CD14-positive monocyte (primary cell): Measurements from ENCODE around the gene AGBL1. TPM values are rescaled to one million over a fixed set of nuclear protein-coding genes. Genes with fewer than 3 reads are reported as not detected.

Source experiments
- DNase-seq, 3 donors: peaks; one replicate each; pipeline ENCODE4 v3.0.0-alpha.2; 2011 to 2022
- H2AFZ ChIP-seq: 2 replicates; pipeline ENCODE4 v1.6.0; 2012; ENCODE audit warnings: mild to moderate bottlenecking, low read depth, low read length, inconsistent platforms; ENCODE audit not compliant: insufficient read depth, poor library complexity, severe bottlenecking
- H3K27ac ChIP-seq, 2 donors: 1 replicate in 1 of 2; 2 replicates in 1 of 2; pipeline ENCODE4 v1.5.1; 2012 to 2013; ENCODE audit warnings: low read length in 2 of 2, control low read depth in 1 of 2, inconsistent platforms in 1 of 2, low read depth in 1 of 2, mild to moderate bottlenecking in 1 of 2
- H3K27me3 ChIP-seq, 2 donors: one replicate each; pipeline versions ENCODE4 v1.6.0 to v1.6.1; 2011 to 2013; ENCODE audit warnings: low read length in 2 of 2; ENCODE audit not compliant: control insufficient read depth in 2 of 2, insufficient read depth in 2 of 2
- H3K36me3 ChIP-seq, 2 donors: replicated peaks in 1 of 2; 1 replicate in 1 of 2; 2 replicates in 1 of 2; pipeline versions ENCODE4 v1.5.1 to v1.6.1; 2012 to 2013; ENCODE audit warnings: low read length in 2 of 2, control low read depth in 1 of 2, inconsistent platforms in 1 of 2, mild to moderate bottlenecking in 1 of 2; ENCODE audit not compliant: insufficient read depth in 2 of 2, control insufficient read depth in 1 of 2
- H3K4me1 ChIP-seq, 2 donors: 1 replicate in 1 of 2; 2 replicates in 1 of 2; pipeline versions ENCODE4 v1.5.1 to v1.6.1; 2012 to 2013; ENCODE audit warnings: low read length in 2 of 2, control low read depth in 1 of 2, inconsistent platforms in 1 of 2, mild to moderate bottlenecking in 1 of 2, moderate library complexity in 1 of 2; ENCODE audit not compliant: insufficient read depth in 2 of 2, control insufficient read depth in 1 of 2
- H3K4me2 ChIP-seq: replicated peaks from 2 replicates; pipeline ENCODE3; 2012; ENCODE audit warnings: low read length, moderate library complexity, mild to moderate bottlenecking; ENCODE audit not compliant: poor library complexity, severe bottlenecking; ENCODE audit errors: extremely low read depth
- H3K4me3 ChIP-seq, 3 experiments: fragments of 200-600 bp in 1 of 3; sonication (generic) in 1 of 3; replicated peaks in 1 of 3; 1 replicate in 2 of 3; 2 replicates in 1 of 3; pipeline ENCODE4 v1.5.1; 2011 to 2013; ENCODE audit warnings: low read length in 3 of 3, mild to moderate bottlenecking in 3 of 3, control low read depth in 2 of 3, low read depth in 2 of 3, inconsistent platforms in 1 of 3, moderate library complexity in 1 of 3
- H3K79me2 ChIP-seq: 2 replicates; pipeline ENCODE4 v1.6.0; 2012; ENCODE audit warnings: mild to moderate bottlenecking, control low read depth, inconsistent platforms, low read length, moderate library complexity; ENCODE audit not compliant: insufficient read depth
- H3K9ac ChIP-seq: 2 replicates; pipeline ENCODE4 v1.6.0; 2017; ENCODE audit warnings: low read length, mild to moderate bottlenecking; ENCODE audit not compliant: insufficient read depth, poor library complexity, severe bottlenecking
- H3K9me3 ChIP-seq, 2 donors: replicated peaks in 1 of 2; 1 replicate in 1 of 2; 2 replicates in 1 of 2; pipeline versions ENCODE4 v1.5.1 to v1.6.1; 2012 to 2013; ENCODE audit warnings: low read length in 2 of 2, control low read depth in 1 of 2; ENCODE audit not compliant: control insufficient read depth in 1 of 2, insufficient read depth in 1 of 2
- H4K20me1 ChIP-seq: 2 replicates; pipeline ENCODE4 v1.6.0; 2012; ENCODE audit warnings: mild to moderate bottlenecking, low read length, control low read depth, moderate library complexity; ENCODE audit not compliant: insufficient read depth
- H3K27ac Mint-ChIP-seq, 7 donors: one replicate each; pipeline ENCODE4 v1.8.0; 2020; ENCODE audit warnings: mild to moderate bottlenecking in 7 of 7, mixed read lengths in 7 of 7, moderate library complexity in 6 of 7, inconsistent platforms in 2 of 7
- H3K27me3 Mint-ChIP-seq, 3 donors: one replicate each; pipeline ENCODE4 v1.8.0; 2021 to 2022; ENCODE audit warnings: low read depth in 3 of 3, mild to moderate bottlenecking in 3 of 3, mixed read lengths in 3 of 3, moderate library complexity in 3 of 3, inconsistent platforms in 1 of 3
- H3K36me3 Mint-ChIP-seq, 2 donors: one replicate each; pipeline ENCODE4 v1.8.0; 2020; ENCODE audit warnings: mixed read lengths in 2 of 2, inconsistent platforms in 1 of 2, mild to moderate bottlenecking in 1 of 2
- H3K4me1 Mint-ChIP-seq: one replicate; pipeline ENCODE4 v1.8.0; 2020; ENCODE audit warnings: mild to moderate bottlenecking, mixed read lengths
- H3K4me3 Mint-ChIP-seq, 2 donors: one replicate each; pipeline ENCODE4 v1.8.0; 2020; ENCODE audit warnings: mild to moderate bottlenecking in 2 of 2, mixed read lengths in 2 of 2, moderate library complexity in 1 of 2
- H3K9me3 Mint-ChIP-seq, 7 donors: one replicate each; pipeline ENCODE4 v1.8.0; 2020 to 2022; ENCODE audit warnings: mixed read lengths in 7 of 7, mild to moderate bottlenecking in 6 of 7, moderate library complexity in 6 of 7, inconsistent platforms in 2 of 7
- WGBS: methylation state at CpG from one replicate; pipeline ENCODE4 v1.1.5; 2013; ENCODE audit warnings: missing lambda C conversion rate; ENCODE audit not compliant: insufficient coverage; 5-methylcytosine and 5-hydroxymethylcytosine counted together
- intact Hi-C, 2 donors: fragments of 100-400 bp; cut with micrococcal nuclease; formaldehyde crosslinking; loops; one replicate each; pipeline versions ENCODE4 v1.15.0 to v1.15.1; 2023
- polyA plus RNA-seq, 3 donors: library from polyadenylated mRNA; depleted of rRNA in 1 of 3; unstranded in 2 of 3; stranded (reverse) in 1 of 3; fragments of 300-500 nt in 2 of 3; fragments of >200 nt in 1 of 3; fragmentation: Illumina TruSeq in 2 of 3; gene quantifications; 1 replicate in 2 of 3; 2 replicates in 1 of 3; pipeline ENCODE4 v1.2.3, GENCODE V29; 2012 to 2021
- TF ChIP-seq, protein P1 (sequence below): fragments of 200-600 bp; IDR thresholded peaks from one replicate; pipeline ENCODE4 v1.8.0; 2022; ENCODE audit warnings: antibody characterized with exemption, mild to moderate bottlenecking

AGBL1 gene
- polyA plus RNA-seq, 3 donors, result not detected

DNA sequence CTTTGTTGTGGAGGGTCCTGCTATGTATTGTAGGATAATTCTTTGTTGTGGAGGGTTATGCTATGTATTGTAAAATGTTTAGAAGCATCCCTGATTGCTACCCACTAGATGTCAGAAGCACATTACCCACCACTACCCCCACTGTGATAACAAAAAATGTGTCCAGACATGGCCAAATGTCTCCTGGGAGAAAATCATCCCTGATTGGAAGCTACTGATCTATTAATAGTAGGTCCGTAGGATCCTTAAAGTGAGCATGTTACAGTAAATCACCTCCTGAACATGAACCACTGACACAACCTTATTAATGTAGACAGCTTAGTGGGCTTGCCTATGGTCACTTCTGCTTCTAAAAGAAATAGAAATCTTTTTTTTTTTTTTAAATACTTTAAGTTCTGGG lies 884.6 kb downstream of the AGBL1 start:
- Histone ChIP-seq H3K4me3 (no peak overlapping the region), H3K36me3 (no peaks in the 10 kb centered on the region), H3K27ac (no peak overlapping the region), H3K79me2 (no peaks in the 10 kb centered on the region), H2AFZ (no peak overlapping the region), H4K20me1 (no peaks in the 10 kb centered on the region), H3K9ac (no peak overlapping the region), H3K9me3 (no peaks in the 10 kb centered on the region), H3K4me1 (no peaks in the 10 kb centered on the region), H3K27me3 (no peaks in the 10 kb centered on the region), H3K4me2 (no peak overlapping the region)
- no peak overlapping the region for H3K4me3 Mint-ChIP-seq
- intact Hi-C loops, result no loop called here
- TF ChIP-seq, protein P1, sequence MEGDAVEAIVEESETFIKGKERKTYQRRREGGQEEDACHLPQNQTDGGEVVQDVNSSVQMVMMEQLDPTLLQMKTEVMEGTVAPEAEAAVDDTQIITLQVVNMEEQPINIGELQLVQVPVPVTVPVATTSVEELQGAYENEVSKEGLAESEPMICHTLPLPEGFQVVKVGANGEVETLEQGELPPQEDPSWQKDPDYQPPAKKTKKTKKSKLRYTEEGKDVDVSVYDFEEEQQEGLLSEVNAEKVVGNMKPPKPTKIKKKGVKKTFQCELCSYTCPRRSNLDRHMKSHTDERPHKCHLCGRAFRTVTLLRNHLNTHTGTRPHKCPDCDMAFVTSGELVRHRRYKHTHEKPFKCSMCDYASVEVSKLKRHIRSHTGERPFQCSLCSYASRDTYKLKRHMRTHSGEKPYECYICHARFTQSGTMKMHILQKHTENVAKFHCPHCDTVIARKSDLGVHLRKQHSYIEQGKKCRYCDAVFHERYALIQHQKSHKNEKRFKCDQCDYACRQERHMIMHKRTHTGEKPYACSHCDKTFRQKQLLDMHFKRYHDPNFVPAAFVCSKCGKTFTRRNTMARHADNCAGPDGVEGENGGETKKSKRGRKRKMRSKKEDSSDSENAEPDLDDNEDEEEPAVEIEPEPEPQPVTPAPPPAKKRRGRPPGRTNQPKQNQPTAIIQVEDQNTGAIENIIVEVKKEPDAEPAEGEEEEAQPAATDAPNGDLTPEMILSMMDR, result no peak
- H3K9me3 Mint-ChIP-seq, result peaks cover 0 to 13% (median 3%) of the 10 kb centered on the region in 7 donors
- no peak for DNase-seq
- peaks cover 0 to 2% (median 2%) of the 10 kb centered on the region in 3 donors for H3K27me3 Mint-ChIP-seq
- no CpG with 5 or more reads among the region's 1 CpG for WGBS
- no peaks in the 10 kb centered on the region for H3K36me3 Mint-ChIP-seq
- H3K4me1 Mint-ChIP-seq, result no peaks in the 10 kb centered on the region
- H3K27ac Mint-ChIP-seq, result no peak overlapping the region

DNA sequence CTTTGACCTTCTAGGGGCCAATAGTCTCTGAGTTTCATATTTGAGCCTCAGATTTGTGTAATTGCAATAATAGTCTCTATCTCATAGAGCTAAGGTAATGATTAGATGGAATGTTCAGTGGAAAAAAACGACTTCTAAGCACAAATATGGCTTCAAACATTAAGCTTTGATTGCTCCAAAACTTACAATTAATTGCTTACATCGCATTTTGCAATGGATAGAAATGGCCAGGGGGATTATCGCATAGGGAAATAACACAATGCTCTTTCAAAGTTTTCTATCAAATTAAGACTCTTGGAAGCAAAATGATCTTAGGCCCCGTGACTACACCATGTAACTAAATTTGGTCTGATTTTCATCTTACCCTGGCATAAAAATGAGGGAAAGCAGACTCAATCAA lies 888.6 kb downstream of the AGBL1 start:
- Histone ChIP-seq H2AFZ (no peak overlapping the region), H3K27ac (no peak overlapping the region), H3K4me2 (no peak overlapping the region), H3K9ac (no peak overlapping the region), H3K79me2 (no peaks in the 10 kb centered on the region), H3K4me3 (no peak overlapping the region), H3K36me3 (no peaks in the 10 kb centered on the region), H3K4me1 (no peaks in the 10 kb centered on the region), H3K9me3 (no peaks in the 10 kb centered on the region), H3K27me3 (no peaks in the 10 kb centered on the region), H4K20me1 (no peaks in the 10 kb centered on the region)
- Mint-ChIP-seq H3K36me3 (no peaks in the 10 kb centered on the region), H3K27ac (no peak overlapping the region), H3K9me3 (peaks cover 0 to 13% (median 3%) of the 10 kb centered on the region in 7 donors), H3K27me3 (peaks cover 0 to 2% (median 0%) of the 10 kb centered on the region in 3 donors), H3K4me3 (no peak overlapping the region), H3K4me1 (no peaks in the 10 kb centered on the region)
- intact Hi-C loops, result no loop called here
- no peak for DNase-seq
- TF ChIP-seq, protein P1, result no peak
- WGBS, result 75% methylated on average over 1 of the region's 4 CpGs
